Measurements from ENCODE around the gene NPAS1. TPM values are rescaled to one million over a fixed set of nuclear protein-coding genes. Genes with fewer than 3 reads are reported as not detected.

Gene NPAS1
- total and polyA plus RNA-seq, 2 of the 13 experiments (the other 11 are each of a cell fraction or from before 2014, with no cell fraction given) = 0.35 to 2.9 TPM

DNA sequence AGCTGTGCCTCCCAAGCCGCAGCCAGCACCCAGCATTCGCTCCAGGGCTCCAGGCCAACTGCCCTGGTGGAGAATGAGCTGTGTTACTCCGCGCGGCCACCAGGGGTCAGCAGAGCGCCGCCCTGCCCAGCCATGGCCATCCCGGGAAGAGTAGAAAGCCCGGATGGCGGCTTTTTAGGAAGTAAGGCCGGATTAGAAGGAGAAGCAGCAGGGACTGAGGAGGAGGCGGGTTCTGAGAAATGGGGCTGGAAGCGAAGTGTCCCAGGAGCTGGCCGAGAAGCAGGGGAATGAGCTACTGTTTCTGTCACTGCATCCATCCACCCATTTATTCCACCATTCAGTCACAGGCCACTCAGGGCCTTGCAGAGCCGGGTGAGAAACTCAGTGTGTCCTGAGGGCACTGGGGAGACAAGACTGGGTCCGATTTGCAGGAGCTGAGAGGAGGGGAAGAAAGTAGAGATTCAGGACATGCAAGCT is 6.6 kb upstream of the NPAS1 start (continued):
- TF ChIP-seq, protein P1, sequence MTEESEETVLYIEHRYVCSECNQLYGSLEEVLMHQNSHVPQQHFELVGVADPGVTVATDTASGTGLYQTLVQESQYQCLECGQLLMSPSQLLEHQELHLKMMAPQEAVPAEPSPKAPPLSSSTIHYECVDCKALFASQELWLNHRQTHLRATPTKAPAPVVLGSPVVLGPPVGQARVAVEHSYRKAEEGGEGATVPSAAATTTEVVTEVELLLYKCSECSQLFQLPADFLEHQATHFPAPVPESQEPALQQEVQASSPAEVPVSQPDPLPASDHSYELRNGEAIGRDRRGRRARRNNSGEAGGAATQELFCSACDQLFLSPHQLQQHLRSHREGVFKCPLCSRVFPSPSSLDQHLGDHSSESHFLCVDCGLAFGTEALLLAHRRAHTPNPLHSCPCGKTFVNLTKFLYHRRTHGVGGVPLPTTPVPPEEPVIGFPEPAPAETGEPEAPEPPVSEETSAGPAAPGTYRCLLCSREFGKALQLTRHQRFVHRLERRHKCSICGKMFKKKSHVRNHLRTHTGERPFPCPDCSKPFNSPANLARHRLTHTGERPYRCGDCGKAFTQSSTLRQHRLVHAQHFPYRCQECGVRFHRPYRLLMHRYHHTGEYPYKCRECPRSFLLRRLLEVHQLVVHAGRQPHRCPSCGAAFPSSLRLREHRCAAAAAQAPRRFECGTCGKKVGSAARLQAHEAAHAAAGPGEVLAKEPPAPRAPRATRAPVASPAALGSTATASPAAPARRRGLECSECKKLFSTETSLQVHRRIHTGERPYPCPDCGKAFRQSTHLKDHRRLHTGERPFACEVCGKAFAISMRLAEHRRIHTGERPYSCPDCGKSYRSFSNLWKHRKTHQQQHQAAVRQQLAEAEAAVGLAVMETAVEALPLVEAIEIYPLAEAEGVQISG (CRISPR knock-in tag; IDR thresholded peaks at IDR 0.05) = peak; percentile 46
- TF ChIP-seq SIX1 (CRISPR knock-in tag; IDR thresholded peaks at IDR 0.05; ENCODE audit: borderline replicate concordance) (no peak), ZNF124 (CRISPR knock-in tag; IDR thresholded peaks at IDR 0.05) (no peak), YY1 (IDR thresholded peaks at IDR 0.05; ENCODE audit: insufficient read depth, insufficient replicate concordance, low read depth, low read length) (peak; percentile 64), CAMTA2 (CRISPR knock-in tag; IDR thresholded peaks at IDR 0.05; ENCODE audit: borderline replicate concordance) (no peak), POLR2A (IDR thresholded peaks at IDR 0.05; ENCODE audit: insufficient read depth in 1 of 2, low read depth in 2 of 2, low read length in 2 of 2) (no peak), GATAD2A (CRISPR knock-in tag; IDR thresholded peaks at IDR 0.05) (0 out of 2 replicates have a peak, but pooled peaks have one; percentile 30), SMAD1 (CRISPR knock-in tag; IDR thresholded peaks at IDR 0.05; ENCODE audit: borderline replicate concordance, low read depth) (no peak), SALL2 (CRISPR knock-in tag; IDR thresholded peaks at IDR 0.05) (0 out of 2 replicates have a peak, but pooled peaks have one; percentile 55), MED1 (CRISPR knock-in tag; IDR thresholded peaks at IDR 0.05) (peak; percentile 50; the same call in 1 of the 2 replicates), DMAP1 (CRISPR knock-in tag; IDR thresholded peaks at IDR 0.05) (no peak), ZNF136 (CRISPR knock-in tag; IDR thresholded peaks at IDR 0.05; ENCODE audit: low read depth) (no peak), PRMT3 (CRISPR knock-in tag; IDR thresholded peaks at IDR 0.05; ENCODE audit: borderline replicate concordance, low read depth) (no peak), ZFP1 (CRISPR knock-in tag; IDR thresholded peaks at IDR 0.05) (no peak), YEATS2 (CRISPR knock-in tag; IDR thresholded peaks at IDR 0.05; ENCODE audit: borderline replicate concordance) (peak; percentile 63; the same call in 1 of the 2 replicates), MAFF (IDR thresholded peaks at IDR 0.05; ENCODE audit: low read depth, low read length) (no peak), HOXA3 (CRISPR knock-in tag; IDR thresholded peaks at IDR 0.05) (peak; percentile 52; the same call in 1 of the 2 replicates), ARNT (IDR thresholded peaks at IDR 0.05) (no peak), EZH2 (conservative IDR thresholded peaks at IDR 0.05; ENCODE audit: low read depth, low read length) (no peak), ARNT2 (CRISPR knock-in tag; IDR thresholded peaks at IDR 0.05; ENCODE audit: low read depth) (0 out of 2 replicates have a peak, but pooled peaks have one; percentile 26), SRSF9 (IDR thresholded peaks at IDR 0.05; ENCODE audit: borderline replicate concordance, insufficient read depth, low read depth, low read length, poor library complexity, severe bottlenecking) (no peak), CEBPG (CRISPR knock-in tag; IDR thresholded peaks at IDR 0.05) (no peak)
- TF ChIP-seq, protein P2, sequence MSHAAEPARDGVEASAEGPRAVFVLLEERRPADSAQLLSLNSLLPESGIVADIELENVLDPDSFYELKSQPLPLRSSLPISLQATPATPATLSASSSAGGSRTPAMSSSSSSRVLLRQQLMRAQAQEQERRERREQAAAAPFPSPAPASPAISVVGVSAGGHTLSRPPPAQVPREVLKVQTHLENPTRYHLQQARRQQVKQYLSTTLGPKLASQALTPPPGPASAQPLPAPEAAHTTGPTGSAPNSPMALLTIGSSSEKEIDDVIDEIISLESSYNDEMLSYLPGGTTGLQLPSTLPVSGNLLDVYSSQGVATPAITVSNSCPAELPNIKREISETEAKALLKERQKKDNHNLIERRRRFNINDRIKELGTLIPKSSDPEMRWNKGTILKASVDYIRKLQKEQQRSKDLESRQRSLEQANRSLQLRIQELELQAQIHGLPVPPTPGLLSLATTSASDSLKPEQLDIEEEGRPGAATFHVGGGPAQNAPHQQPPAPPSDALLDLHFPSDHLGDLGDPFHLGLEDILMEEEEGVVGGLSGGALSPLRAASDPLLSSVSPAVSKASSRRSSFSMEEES (CRISPR knock-in tag; IDR thresholded peaks at IDR 0.05) = no peak
- TF ChIP-seq, protein P3, sequence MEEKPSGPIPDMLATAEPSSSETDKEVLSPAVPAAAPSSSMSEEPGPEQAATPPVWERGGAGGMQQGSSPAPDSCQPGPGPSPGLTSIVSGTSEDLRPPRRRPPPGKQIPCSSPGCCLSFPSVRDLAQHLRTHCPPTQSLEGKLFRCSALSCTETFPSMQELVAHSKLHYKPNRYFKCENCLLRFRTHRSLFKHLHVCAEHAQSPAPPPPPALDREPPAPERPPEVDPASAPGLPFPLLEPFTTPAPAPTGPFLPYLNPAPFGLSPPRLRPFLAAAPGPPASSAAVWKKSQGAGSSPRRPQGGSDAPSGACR (CRISPR knock-in tag; IDR thresholded peaks at IDR 0.05) = no peak
- TF ChIP-seq, protein P4, sequence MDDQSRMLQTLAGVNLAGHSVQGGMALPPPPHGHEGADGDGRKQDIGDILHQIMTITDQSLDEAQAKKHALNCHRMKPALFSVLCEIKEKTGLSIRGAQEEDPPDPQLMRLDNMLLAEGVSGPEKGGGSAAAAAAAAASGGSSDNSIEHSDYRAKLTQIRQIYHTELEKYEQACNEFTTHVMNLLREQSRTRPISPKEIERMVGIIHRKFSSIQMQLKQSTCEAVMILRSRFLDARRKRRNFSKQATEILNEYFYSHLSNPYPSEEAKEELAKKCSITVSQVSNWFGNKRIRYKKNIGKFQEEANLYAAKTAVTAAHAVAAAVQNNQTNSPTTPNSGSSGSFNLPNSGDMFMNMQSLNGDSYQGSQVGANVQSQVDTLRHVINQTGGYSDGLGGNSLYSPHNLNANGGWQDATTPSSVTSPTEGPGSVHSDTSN (CRISPR knock-in tag; IDR thresholded peaks at IDR 0.05; ENCODE audit: borderline replicate concordance) = no peak
- TF ChIP-seq, protein P5, sequence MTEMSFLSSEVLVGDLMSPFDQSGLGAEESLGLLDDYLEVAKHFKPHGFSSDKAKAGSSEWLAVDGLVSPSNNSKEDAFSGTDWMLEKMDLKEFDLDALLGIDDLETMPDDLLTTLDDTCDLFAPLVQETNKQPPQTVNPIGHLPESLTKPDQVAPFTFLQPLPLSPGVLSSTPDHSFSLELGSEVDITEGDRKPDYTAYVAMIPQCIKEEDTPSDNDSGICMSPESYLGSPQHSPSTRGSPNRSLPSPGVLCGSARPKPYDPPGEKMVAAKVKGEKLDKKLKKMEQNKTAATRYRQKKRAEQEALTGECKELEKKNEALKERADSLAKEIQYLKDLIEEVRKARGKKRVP (CRISPR knock-in tag; IDR thresholded peaks at IDR 0.05) = no peak
